ENCODE results near the gene LRRC75B.

Gene LRRC75B

GRCh38 chr22:24584871-24585411, 7.9 kb downstream of the LRRC75B start:
- DNase-seq, result no peak

- no peak for DNase-seq
Observed at GRCh38 chr22:24584166-24584790, 8.6 kb downstream of the LRRC75B start.

- no peak for DNase-seq
Observed at GRCh38 chr22:24583221-24584165, 9.4 kb downstream of the LRRC75B start.

GRCh38 chr22:24582056-24582814, 10.6 kb downstream of the LRRC75B start:
- no peak for DNase-seq

- DNase-seq, result no peak
Observed at GRCh38 chr22:24580276-24580675, 12.6 kb downstream of the LRRC75B start.

GRCh38 chr22:24579258-24579601, 13.6 kb downstream of the LRRC75B start:
- DNase-seq, result no peak

- DNase-seq, result no peak
Observed at GRCh38 chr22:24578355-24579257, 14.3 kb downstream of the LRRC75B start.

- DNase-seq, result no peak
Observed at GRCh38 chr22:24576778-24577177, 16.1 kb downstream of the LRRC75B start.

GRCh38 chr22:24571266-24571665, 21.6 kb downstream of the LRRC75B start:
- DNase-seq, result no peak

GRCh38 chr22:24567668-24568067, 25.2 kb downstream of the LRRC75B start:
- DNase-seq, result no peak

GRCh38 chr22:24566899-24567511, 25.9 kb downstream of the LRRC75B start:
- no peak for DNase-seq

- DNase-seq, result no peak
Observed at GRCh38 chr22:24565077-24565476, 27.8 kb downstream of the LRRC75B start.

- DNase-seq, result no peak
Observed at GRCh38 chr22:24564376-24565058, 28.4 kb downstream of the LRRC75B start.

- DNase-seq, result no peak
Observed at GRCh38 chr22:24563246-24563645, 29.6 kb downstream of the LRRC75B start.

- no peak for DNase-seq
Observed at GRCh38 chr22:24559471-24559870, 33.4 kb downstream of the LRRC75B start.

- DNase-seq, result peak; percentile 96 to 100 (median 99)
Observed at GRCh38 chr22:24555165-24556039, 37.5 kb downstream of the LRRC75B start, which contains the start of gene SNRPD3. Gene SNRPD3, plus strand, starts transcription at chr22:24555999. Its CDS starts 1,676 bp downstream, at chr22:24557675.

- peak in 3 of 5 experiments; percentile 8 to 44 (median 8) for DNase-seq
Observed at GRCh38 chr22:24554313-24555164, 38.3 kb downstream of the LRRC75B start, which contains the start of gene GUCD1. Gene GUCD1, minus strand, starts transcription at chr22:24555138. Its CDS starts 147 bp downstream, at chr22:24554991.

- peak in 1 of 5 experiments; percentile 15 for DNase-seq
Observed at GRCh38 chr22:24553597-24554312, 39.1 kb downstream of the LRRC75B start.

Data from T-helper 2 cell (primary cell).